H1 (cell line): Measurements from ENCODE around the gene BBS7. TPM values are rescaled to one million over a fixed set of nuclear protein-coding genes. Genes with fewer than 3 reads are reported as not detected.

Source experiments
- CTCF ChIA-PET: fragments of 300-600 bp; sonication (Branson Sonifier 250); formaldehyde crosslinking; loops from one replicate; lab custom pipeline; 2021; ENCODE audit not compliant: partially characterized antibody; lab: Charles Lee
- POLR2A ChIA-PET: fragments of 300-600 bp; sonication (Branson Sonifier 250); formaldehyde crosslinking; loops from one replicate; lab custom pipeline; 2021; ENCODE audit warnings: inconsistent platforms; ENCODE audit not compliant: partially characterized antibody; lab: Charles Lee
- DNase-seq, 2 experiments: peaks; one replicate each; pipeline versions ENCODE4 v3.0.0 to v3.0.0-alpha.2; 2010 to 2022; ENCODE audit warnings: low spot score in 2 of 2, low read depth in 1 of 2, mixed read lengths in 1 of 2
- FAIRE-seq: peaks from 2 replicates; lab custom pipeline; 2011; peaks lifted over from hg19 to GRCh38; lab: Jason Lieb, UNC
- H2AFZ ChIP-seq: 2 replicates; pipeline ENCODE4 v1.8.1; 2012; ENCODE audit warnings: low read length, inconsistent platforms
- H2AK5ac ChIP-seq: 2 replicates; pipeline ENCODE4 v1.6.1; 2013; ENCODE audit warnings: low read depth, low read length
- H2BK120ac ChIP-seq: replicated peaks from 2 replicates; pipeline ENCODE3; 2013; ENCODE audit warnings: low read depth, low read length, inconsistent platforms
- H2BK12ac ChIP-seq: 2 replicates; pipeline ENCODE4 v1.6.1; 2013; ENCODE audit warnings: low read depth, low read length
- H2BK15ac ChIP-seq: 2 replicates; pipeline ENCODE4 v1.6.1; 2013; ENCODE audit warnings: low read length
- H2BK20ac ChIP-seq: 2 replicates; pipeline ENCODE4 v1.6.1; 2013; ENCODE audit warnings: low read length
- H2BK5ac ChIP-seq: 2 replicates; pipeline ENCODE4 v1.6.1; 2013; ENCODE audit warnings: low read depth, low read length
- H3K14ac ChIP-seq: 2 replicates; pipeline ENCODE4 v1.6.1; 2013; ENCODE audit warnings: inconsistent platforms; ENCODE audit not compliant: insufficient read length
- H3K18ac ChIP-seq: 2 replicates; pipeline ENCODE4 v1.6.1; 2013; ENCODE audit warnings: low read length; ENCODE audit errors: extremely low read depth
- H3K23ac ChIP-seq: 2 replicates; pipeline ENCODE4 v1.6.1; 2013; ENCODE audit warnings: inconsistent platforms; ENCODE audit not compliant: insufficient read length
- H3K23me2 ChIP-seq: 2 replicates; pipeline ENCODE4 v1.6.1; 2013; ENCODE audit warnings: low read depth, low read length
- H3K27ac ChIP-seq: 2 replicates; pipeline ENCODE4 v1.6.1; 2011; ENCODE audit warnings: low read depth, low read length, inconsistent platforms
- H3K27me3 ChIP-seq, 4 experiments: replicated peaks in 1 of 4; 1 replicate in 1 of 4; 2 replicates in 3 of 4; pipeline versions ENCODE4 v1.6.1 to v1.8.1; 2011 to 2013; ENCODE audit warnings: low read length in 3 of 4, mild to moderate bottlenecking in 3 of 4, inconsistent platforms in 2 of 4, mixed read lengths in 2 of 4, moderate library complexity in 1 of 4; ENCODE audit not compliant: control insufficient read depth in 3 of 4, insufficient read depth in 3 of 4; ENCODE audit errors: extremely low read depth in 1 of 4
- H3K36me3 ChIP-seq, 4 experiments: 2 replicates each; pipeline versions ENCODE4 v1.6.1 to v1.8.1; 2011 to 2013; ENCODE audit warnings: mild to moderate bottlenecking in 4 of 4, low read length in 3 of 4, moderate library complexity in 2 of 4, control low read depth in 1 of 4, inconsistent platforms in 1 of 4; ENCODE audit not compliant: insufficient read depth in 4 of 4, control insufficient read depth in 2 of 4
- H3K4ac ChIP-seq: replicated peaks from 2 replicates; pipeline ENCODE3; 2013; ENCODE audit warnings: low read length, low read depth, mixed read lengths, inconsistent platforms; ENCODE audit not compliant: insufficient read length
- H3K4me1 ChIP-seq, 4 experiments: replicated peaks in 1 of 4; 1 replicate in 1 of 4; 2 replicates in 3 of 4; pipeline versions ENCODE4 v1.6.1 to v1.8.1; 2011 to 2013; ENCODE audit warnings: low read length in 3 of 4, inconsistent platforms in 2 of 4, mixed read lengths in 1 of 4; ENCODE audit not compliant: insufficient read depth in 4 of 4, control insufficient read depth in 3 of 4
- H3K4me2 ChIP-seq, 2 experiments: 2 replicates each; pipeline versions ENCODE4 v1.6.1 to v1.8.1; 2011 to 2013; ENCODE audit warnings: low read depth in 2 of 2, low read length in 2 of 2, control low read depth in 1 of 2, inconsistent platforms in 1 of 2, mild to moderate bottlenecking in 1 of 2; ENCODE audit not compliant: insufficient read depth in 1 of 2
- H3K4me3 ChIP-seq, 4 experiments: fragments of 200-600, 300-600 bp in 1 of 4; sonication (generic), shearing (Covaris generic), sonication (Bioruptor Twin) in 1 of 4; 2 replicates each; pipeline versions ENCODE4 v1.5.1 to v1.8.1; 2011 to 2016; ENCODE audit warnings: low read length in 4 of 4, low read depth in 3 of 4, control low read depth in 2 of 4, inconsistent platforms in 2 of 4, mild to moderate bottlenecking in 2 of 4, mixed read lengths in 1 of 4, moderate library complexity in 1 of 4; ENCODE audit not compliant: insufficient read depth in 2 of 4; ENCODE audit errors: extremely low read depth in 1 of 4
- H3K56ac ChIP-seq: replicated peaks from 2 replicates; pipeline ENCODE3; 2013; ENCODE audit warnings: low read depth, mild to moderate bottlenecking, mixed read lengths, low read length, inconsistent platforms; ENCODE audit not compliant: insufficient read length
- H3K79me1 ChIP-seq: 2 replicates; pipeline ENCODE4 v1.6.1; 2013; ENCODE audit warnings: low read depth, low read length, control low read depth
- H3K79me2 ChIP-seq, 2 experiments: 2 replicates each; pipeline versions ENCODE4 v1.6.1 to v1.8.1; 2012 to 2013; ENCODE audit warnings: low read length in 2 of 2, mild to moderate bottlenecking in 2 of 2, inconsistent platforms in 1 of 2; ENCODE audit not compliant: insufficient read depth in 2 of 2, control insufficient read depth in 1 of 2
- H3K9ac ChIP-seq, 4 experiments: replicated peaks in 1 of 4; 1 replicate in 1 of 4; 2 replicates in 3 of 4; pipeline versions ENCODE4 v1.6.1 to v1.8.1; 2011 to 2013; ENCODE audit warnings: low read depth in 3 of 4, low read length in 3 of 4, control low read depth in 2 of 4, mild to moderate bottlenecking in 2 of 4, moderate library complexity in 2 of 4, inconsistent platforms in 1 of 4; ENCODE audit errors: extremely low read depth in 1 of 4
- H3K9me3 ChIP-seq, 2 experiments: 2 replicates each; pipeline versions ENCODE4 v1.6.1 to v1.8.1; 2012 to 2013; ENCODE audit warnings: mild to moderate bottlenecking in 2 of 2, moderate library complexity in 2 of 2, control low read depth in 1 of 2, inconsistent platforms in 1 of 2, low read depth in 1 of 2, low read length in 1 of 2, mixed read lengths in 1 of 2; ENCODE audit not compliant: insufficient read depth in 2 of 2
- H4K20me1 ChIP-seq, 2 experiments: replicated peaks in 1 of 2; 2 replicates each; pipeline versions ENCODE3 to v1.8.1; 2011 to 2013; ENCODE audit warnings: inconsistent platforms in 2 of 2, low read length in 2 of 2, mild to moderate bottlenecking in 1 of 2; ENCODE audit not compliant: insufficient read depth in 2 of 2, control insufficient read depth in 1 of 2
- H4K5ac ChIP-seq: 2 replicates; pipeline ENCODE4 v1.6.1; 2013; ENCODE audit warnings: low read length, low read depth, mixed read lengths, inconsistent platforms; ENCODE audit not compliant: insufficient read length
- H4K8ac ChIP-seq: 2 replicates; pipeline ENCODE4 v1.8.0; 2013; ENCODE audit warnings: mild to moderate bottlenecking, moderate library complexity, low read length, inconsistent platforms; ENCODE audit not compliant: insufficient read depth; ENCODE audit errors: extremely low read depth
- H4K91ac ChIP-seq: replicated peaks from 2 replicates; pipeline ENCODE3; 2013; ENCODE audit warnings: low read length, mixed read lengths, inconsistent platforms; ENCODE audit not compliant: insufficient read length
- BCL11A ChIP-seq, 2 experiments: IDR thresholded peaks; one replicate each; pipeline ENCODE4 v1.6.1; 2011; ENCODE audit warnings: low read depth in 2 of 2, low read length in 2 of 2, mild to moderate bottlenecking in 2 of 2
- CBX5 ChIP-seq: fragments of 300-800, 300-1000 bp; sonication (generic); IDR thresholded peaks from 2 replicates; pipeline ENCODE4 v1.7.1; 2016; ENCODE audit warnings: antibody characterized with exemption, low read length, low read depth
- SP1 ChIP-seq: IDR thresholded peaks from 2 replicates; pipeline ENCODE4 v1.6.1; 2011; ENCODE audit warnings: low read depth, low read length
- WGBS, 2 experiments: shearing (Covaris generic) in 1 of 2; methylation state at CpG; one replicate each; pipeline versions ENCODE4 v1.1.6 to v1.1.7; 2013 to 2015; ENCODE audit warnings: low lambda C conversion rate in 2 of 2, mixed read lengths in 2 of 2, inconsistent platforms in 1 of 2, low coverage in 1 of 2, missing lambda C conversion rate in 1 of 2; ENCODE audit not compliant: insufficient replicate concordance in 2 of 2, insufficient coverage in 1 of 2, insufficient read length in 1 of 2; ENCODE audit errors: extremely low coverage in 1 of 2, missing lambda C conversion rate in 1 of 2; 5-methylcytosine and 5-hydroxymethylcytosine counted together
- polyA plus RNA-seq, 7 experiments: library from polyadenylated mRNA; depleted of rRNA in 3 of 7; stranded (reverse) in 5 of 7; unstranded in 2 of 7; fragments of >200 nt in 5 of 7; fragments of 200-250 nt in 2 of 7; gene quantifications; 1 replicate in 5 of 7; 2 replicates in 1 of 7; 4 replicates in 1 of 7; pipeline versions ENCODE4 v1.2.1 to v1.2.3, GENCODE V29; 2011 to 2013; ENCODE audit warnings: missing spikeins in 2 of 7, mixed read lengths in 2 of 7
- total RNA-seq: library from RNA; stranded (reverse); fragmentation: NEBNext Ultra II Directional; extraction: Animal tissue kit (Norgen Biotek cat#: 25700); gene quantifications from 2 replicates; pipeline ENCODE4 v1.2.1, GENCODE V29; 2021

BBS7 gene
- total and polyA plus RNA-seq, 2 of the 8 experiments (the other 6 are each of a cell fraction or from before 2014, with no cell fraction given): 16.6 to 21.5 TPM

- Histone ChIP-seq H4K91ac (no peak overlapping the region), H3K18ac (no peak overlapping the region), H3K4me2 (no peak overlapping the region), H2BK12ac (no peak overlapping the region), H4K20me1 (no peaks in the 10 kb centered on the region), H3K23ac (no peak overlapping the region), H3K4me1 (0 out of 7 replicates have a peak, but pooled peaks cover 0 to 2% (median 0%) of the 10 kb centered on the region in 4 experiments), H3K79me2 (no peaks in the 10 kb centered on the region), H3K36me3 (no peaks in the 10 kb centered on the region), H3K27ac (no peak overlapping the region), H3K27me3 (no peaks in the 10 kb centered on the region), H4K5ac (no peak overlapping the region), H3K9ac (no peak overlapping the region), H2AFZ (no peak overlapping the region; the same call in 1 of the 2 replicates), H3K23me2 (peaks cover 2% of the 10 kb centered on the region; the same call in 1 of the 2 replicates)
- no peak for DNase-seq
- CTCF ChIA-PET: no interaction called here
- POLR2A ChIA-PET: no interaction called here
- FAIRE-seq: no peak
- TF ChIP-seq BCL11A (IDR thresholded peaks at IDR 0.05; ENCODE audit: low read depth in 2 of 2, low read length in 2 of 2) (no peak), SP1 (no peak), CBX5 (no peak)
- TF ChIP-seq, all 59 proteins: peak for 0
- H3K56ac ChIP-seq: peak overlapping the region; percentile 32
- H2BK20ac ChIP-seq: no peak overlapping the region
- H3K9me3 ChIP-seq: no peaks in the 10 kb centered on the region
- H2AK5ac ChIP-seq: no peak overlapping the region
- no peak overlapping the region for H2BK5ac ChIP-seq
- 85% methylated on average over 2 of the region's 2 CpGs; no CpG with 5 or more reads in 1 of the 2 experiments for WGBS, 2 experiments
- no peaks in the 10 kb centered on the region for H3K79me1 ChIP-seq
- H3K4me3 ChIP-seq: no peak overlapping the region
- H3K4ac ChIP-seq: no peak overlapping the region
- H2BK120ac ChIP-seq: no peak overlapping the region
- no peak overlapping the region for H2BK15ac ChIP-seq
- H3K14ac ChIP-seq: no peak overlapping the region
- no peak overlapping the region for H4K8ac ChIP-seq
Measured at GRCh38 chr4:121788896-121789295, 81.4 kb downstream of the BBS7 start.
